ENCODE measurements around the gene IGFL2. TPM values are rescaled to one million over a fixed set of nuclear protein-coding genes. Genes with fewer than 3 reads are reported as not detected.
"Not testable (repeated sequence)": the region's sequence is repeated elsewhere in the genome, so short reads cannot be mapped to it uniquely, and the experiment has no call there.

Gene IGFL2
- total RNA-seq, 2 donors from 2014 or later: not detected

DNA sequence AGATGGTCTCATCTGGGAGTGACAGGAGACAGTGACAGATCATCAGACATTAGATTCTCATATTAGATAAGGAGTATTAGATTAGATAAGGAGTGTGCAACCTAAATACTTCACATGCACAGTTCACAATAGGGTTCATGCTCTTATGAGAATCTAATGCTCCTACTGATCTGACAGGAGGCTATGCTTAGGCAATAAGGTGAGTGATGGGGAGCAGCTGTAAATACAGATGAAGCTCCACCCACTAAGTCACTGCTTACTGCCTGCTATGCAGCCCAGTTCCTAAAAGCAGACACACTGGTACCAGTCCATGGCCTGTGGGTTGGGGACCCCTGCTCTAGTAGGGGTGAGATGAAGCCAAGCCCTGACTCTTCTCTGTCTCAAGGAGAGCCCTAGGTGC, 13.5 kb upstream of the IGFL2 start:
- no peak for DNase-seq
- ATAC-seq: peak in 1 of 2 donors; percentile 18
- intact Hi-C loops (cut with DNase I): no loop called here

DNA sequence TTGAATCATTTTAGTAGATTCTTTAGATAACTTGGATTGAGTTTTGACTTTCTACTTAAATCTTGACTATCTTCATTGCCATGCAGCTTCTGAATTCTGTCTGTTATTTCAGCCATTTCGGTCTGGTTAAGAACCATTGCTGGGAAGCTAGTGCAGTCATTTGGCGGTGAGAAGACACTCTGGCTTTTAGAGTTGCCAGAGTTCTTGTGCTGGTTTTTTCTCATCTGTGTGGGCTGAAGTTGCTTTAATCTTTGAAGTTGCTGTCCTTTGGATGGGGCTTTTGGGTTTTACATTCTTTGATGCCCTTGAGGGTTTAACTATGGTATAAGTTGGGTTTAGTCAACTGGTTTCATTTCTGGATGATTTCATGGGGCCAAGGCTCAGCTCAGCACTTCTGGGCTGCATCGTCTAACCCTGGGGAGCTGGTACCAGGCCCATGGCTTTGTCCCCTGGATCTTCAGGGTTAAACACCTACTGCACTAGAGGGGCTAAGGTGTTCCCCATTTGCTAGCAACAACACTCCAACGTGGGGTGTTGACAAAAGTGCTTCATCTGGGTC, 10.0 kb upstream of the IGFL2 start:
- intact Hi-C loops (cut with DNase I): no loop called here
- no peak for ATAC-seq

DNA sequence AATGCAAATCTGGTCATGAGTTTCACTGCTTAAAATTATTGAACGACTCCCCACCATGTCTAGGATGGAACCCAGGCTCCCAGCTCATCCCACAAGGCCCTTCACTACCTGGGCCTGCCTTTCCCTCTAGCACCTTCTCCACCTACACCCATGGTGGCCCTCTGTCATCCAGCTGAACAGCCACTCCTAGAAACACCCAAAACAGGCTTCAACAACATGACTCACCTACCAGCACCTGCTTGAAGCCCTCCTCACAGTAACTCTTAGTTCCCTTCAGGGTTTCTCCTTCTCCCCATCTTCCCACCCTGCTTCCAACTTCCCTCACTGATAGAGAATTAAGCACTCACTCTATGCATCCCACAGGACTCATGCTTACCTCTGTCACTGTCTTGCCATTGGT, 6.6 kb upstream of the IGFL2 start:
- intact Hi-C loops (cut with DNase I): no loop called here
- no peak for ATAC-seq
- DNase-seq: no peak

More for the DNA sequence above, 10.0 kb upstream of the IGFL2 start:
- no peak for DNase-seq

DNA sequence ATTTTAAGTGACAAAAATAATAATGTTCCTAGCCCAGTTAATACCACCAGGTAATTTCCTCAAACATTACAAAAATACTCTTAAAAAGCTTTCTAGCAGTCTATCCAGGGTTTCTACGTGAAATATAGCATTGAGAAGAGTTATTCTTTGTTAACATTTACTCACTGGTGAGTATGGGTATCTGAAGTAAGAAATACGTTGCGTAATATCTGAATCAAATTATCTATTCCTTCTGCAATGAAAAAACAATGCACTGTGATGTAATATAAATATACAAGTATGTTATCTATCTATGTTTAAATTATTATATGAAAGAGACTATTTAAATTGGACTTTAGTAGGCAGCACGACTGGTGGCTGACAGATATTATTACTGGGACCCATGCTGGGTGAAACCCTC, 5.7 kb upstream of the IGFL2 start:
- no peak for ATAC-seq
- intact Hi-C loops (cut with DNase I): no loop called here
- DNase-seq: no peak

DNA sequence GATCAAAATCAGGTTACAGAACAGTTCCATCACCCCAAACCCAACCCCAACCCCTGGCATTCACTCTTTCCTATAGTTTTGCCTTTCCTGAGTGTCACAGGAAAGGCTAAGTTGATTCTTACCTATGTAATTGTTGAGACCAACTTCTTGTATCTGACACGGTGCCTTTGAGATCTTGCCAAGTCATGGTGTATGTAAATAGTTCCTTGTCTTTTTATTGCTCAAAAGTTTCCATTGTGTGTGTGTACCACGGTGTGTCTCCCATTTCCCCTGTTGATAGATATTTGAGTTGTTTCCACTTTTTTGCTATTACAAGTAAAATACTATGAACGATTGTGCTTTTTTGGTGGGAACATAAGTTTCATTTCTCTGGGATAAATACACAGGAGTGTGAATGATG, 3.3 kb upstream of the IGFL2 start:
- ATAC-seq (no peak), DNase-seq (no peak)
- intact Hi-C loops (cut with DNase I): no loop called here

DNA sequence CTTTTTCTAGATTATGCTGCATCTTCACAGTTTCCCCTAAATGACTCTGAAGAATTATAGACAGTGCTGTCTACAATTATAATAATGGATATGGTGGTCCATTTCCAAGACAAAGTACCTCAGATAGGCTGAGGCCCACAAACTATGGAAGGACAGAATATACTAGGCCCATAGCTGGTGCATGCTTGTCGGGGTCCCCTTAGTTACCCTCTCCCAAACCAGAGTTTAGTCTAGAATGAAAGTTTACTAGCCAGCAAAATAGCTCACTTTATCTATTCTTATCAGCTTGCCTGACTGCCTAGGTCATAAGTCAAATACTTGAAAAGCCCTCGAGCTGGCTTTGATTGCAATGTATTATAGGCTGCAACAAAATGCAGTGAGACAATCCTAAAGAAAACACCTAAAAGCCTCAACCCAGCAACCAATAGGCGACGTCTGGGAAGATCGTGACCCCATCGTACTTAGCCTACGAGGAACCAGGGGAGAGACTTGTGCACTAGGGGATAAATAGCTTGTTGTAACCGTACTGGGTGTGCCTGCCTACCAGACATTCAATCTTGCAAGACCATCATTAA, 785 bp upstream of the IGFL2 start:
- ATAC-seq: no peak

DNA sequence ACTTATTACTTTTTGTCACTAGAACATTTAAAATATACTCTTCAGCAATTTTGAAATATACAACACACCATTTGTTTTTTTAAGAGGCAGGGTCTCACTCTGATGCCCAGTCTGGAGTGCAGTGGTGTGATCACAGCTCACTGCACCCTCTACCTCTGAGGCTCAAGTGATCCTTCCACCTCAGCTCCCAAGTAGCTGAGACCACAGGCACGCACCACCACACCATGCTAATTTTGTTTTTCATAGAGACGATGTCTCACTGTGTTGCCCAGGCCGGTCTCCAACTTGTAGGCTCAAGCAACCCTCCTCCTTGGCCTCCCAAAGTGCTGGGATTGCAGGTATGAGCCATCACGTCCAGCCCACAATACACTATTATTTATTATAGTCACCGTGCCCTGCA, 2.6 kb downstream of the IGFL2 start:
- intact Hi-C loops (cut with DNase I): no loop called here
- ATAC-seq: no peak
- DNase-seq: no peak

More for the DNA sequence above, 785 bp upstream of the IGFL2 start:
- no peak for DNase-seq
- intact Hi-C loops (cut with DNase I): no loop called here

DNA sequence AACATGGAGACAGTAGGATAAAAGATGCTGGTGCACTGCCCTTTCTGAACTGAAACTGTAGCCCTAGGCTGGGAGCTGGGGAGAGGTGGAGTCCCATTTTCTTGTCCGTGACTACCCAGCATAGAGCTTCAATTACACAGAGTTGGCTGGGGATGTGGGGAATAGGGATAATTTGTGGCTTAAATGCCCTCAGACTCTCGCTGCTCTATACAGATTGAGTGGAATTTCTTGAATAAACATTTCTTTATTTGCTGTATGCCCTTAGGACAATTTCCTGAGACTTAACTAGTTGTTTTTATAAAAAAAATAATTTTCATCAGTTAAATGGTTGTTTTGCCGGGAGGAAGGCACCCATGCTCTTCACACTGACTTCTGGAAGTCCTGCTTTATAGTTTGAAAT, 7.2 kb downstream of the IGFL2 start:
- ATAC-seq (no peak), DNase-seq (no peak)
- intact Hi-C loops (cut with DNase I): no loop called here

DNA sequence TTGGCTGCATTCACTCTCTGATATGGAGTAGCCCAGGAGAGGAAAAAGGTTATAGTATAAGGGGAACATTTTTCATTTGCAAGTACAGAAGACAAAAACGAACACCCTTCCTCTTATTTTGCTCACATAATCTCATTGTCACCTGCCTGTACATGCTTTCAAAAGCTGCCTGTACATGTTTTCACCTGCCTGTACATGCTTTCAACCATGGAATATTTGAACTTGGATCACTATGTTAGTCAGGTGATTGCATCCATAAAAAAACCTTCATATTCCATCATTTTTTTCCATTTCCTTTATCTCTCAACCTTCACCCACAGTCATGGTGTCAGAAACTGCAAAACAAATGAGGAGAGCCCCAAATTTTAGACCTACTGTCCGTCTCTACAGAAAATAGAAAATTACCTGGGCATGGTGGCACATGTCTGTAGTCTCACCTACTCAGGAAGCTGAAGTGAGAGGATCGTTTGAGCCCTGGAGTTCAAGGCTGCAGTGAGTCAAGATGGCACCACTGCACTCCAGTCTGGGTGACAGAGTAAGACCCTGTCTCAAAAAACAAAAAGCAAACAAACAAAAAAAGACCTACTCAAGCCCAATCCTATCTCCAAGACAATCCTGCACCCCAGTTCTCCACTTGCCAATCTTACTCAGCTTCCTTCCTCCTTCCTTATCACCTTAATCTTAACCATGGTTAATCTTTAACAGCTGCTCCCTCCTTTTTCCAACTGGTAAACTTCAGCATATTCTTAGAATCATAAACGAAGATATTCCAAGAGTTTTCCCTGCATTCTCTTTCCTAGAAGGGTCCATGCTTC, 11.6 kb downstream of the IGFL2 start:
- DNase-seq (no peak), ATAC-seq (no peak)
- intact Hi-C loops (cut with DNase I): no loop called here

DNA sequence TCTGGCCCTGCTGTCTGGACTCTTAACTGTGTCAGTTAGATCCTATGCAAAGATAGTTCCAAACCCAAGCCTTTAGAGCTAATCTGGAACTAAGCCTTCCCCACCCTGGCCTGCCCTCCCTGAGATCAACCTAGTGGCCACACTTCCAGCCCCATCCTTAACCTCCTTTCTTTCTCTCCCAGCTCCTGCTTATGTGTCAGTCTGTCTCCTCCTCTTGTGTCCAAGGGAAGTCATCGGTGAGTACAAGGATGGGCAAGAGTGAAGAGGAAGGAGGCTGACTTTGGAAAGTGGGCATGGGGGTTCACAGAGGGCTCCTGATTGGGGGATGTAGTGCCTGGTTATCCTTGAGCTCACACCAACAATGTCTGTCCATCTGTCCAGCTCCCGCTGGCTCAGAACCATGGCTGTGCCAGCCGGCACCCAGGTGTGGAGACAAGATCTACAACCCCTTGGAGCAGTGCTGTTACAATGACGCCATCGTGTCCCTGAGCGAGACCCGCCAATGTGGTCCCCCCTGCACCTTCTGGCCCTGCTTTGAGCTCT, 12.3 kb downstream of the IGFL2 start:
- intact Hi-C loops (cut with DNase I): no loop called here

DNA sequence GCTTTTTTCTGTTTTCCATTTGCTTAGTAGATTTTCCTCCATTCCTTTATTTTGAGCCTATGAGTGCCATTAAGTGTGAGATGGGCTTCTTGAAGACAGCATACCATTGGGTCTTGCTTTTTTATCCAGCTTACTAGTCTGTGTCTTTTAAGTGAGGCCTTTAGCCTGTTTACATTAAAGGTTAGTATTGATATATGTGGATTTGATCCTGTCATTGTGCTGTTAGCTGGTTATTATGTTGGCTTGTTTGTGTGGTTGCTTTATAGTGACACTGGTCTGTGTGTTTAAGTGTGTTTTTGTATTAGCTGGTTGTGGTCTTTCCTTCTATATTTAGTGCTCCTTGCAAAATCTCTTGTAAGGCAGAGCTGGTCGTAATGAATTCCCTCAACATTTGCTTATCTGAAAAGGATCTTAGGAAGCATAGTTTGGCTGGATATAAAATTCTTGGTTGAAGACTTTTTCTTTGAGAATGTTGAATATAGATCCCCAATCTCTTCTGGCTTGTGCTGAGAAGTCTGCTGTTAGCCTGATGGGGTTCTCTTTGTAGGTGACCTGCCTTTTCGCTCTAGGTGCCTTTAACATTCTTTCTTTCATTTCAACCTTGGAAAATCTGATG, 13.7 kb downstream of the IGFL2 start:
- ATAC-seq; DNase-seq; intact Hi-C loops (cut with DNase I): not testable (repeated sequence)

More for the DNA sequence above, 12.3 kb downstream of the IGFL2 start:
- ATAC-seq: no peak
- no peak for DNase-seq

DNA sequence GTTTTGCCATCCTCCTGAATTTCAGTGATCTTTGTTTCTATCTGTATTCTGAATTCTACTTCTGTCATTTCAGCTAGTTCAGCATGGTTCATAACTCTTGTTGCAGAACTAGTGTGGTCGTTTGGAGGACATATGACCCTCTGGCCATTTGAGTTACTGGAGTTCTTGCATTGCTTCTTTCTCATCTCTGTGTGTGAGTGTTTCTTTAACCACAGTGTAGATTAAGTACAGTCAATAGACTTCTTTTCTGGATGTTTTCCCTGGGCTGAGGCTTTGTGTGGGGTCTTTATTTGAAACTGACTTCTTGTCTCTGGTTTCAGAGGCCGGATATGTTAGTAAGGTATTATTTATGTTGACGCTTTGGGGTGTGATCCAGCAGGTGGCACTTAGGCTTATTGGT, 14.7 kb downstream of the IGFL2 start:
- no peak for ATAC-seq
- intact Hi-C loops (cut with DNase I): no loop called here
- DNase-seq: no peak

DNA sequence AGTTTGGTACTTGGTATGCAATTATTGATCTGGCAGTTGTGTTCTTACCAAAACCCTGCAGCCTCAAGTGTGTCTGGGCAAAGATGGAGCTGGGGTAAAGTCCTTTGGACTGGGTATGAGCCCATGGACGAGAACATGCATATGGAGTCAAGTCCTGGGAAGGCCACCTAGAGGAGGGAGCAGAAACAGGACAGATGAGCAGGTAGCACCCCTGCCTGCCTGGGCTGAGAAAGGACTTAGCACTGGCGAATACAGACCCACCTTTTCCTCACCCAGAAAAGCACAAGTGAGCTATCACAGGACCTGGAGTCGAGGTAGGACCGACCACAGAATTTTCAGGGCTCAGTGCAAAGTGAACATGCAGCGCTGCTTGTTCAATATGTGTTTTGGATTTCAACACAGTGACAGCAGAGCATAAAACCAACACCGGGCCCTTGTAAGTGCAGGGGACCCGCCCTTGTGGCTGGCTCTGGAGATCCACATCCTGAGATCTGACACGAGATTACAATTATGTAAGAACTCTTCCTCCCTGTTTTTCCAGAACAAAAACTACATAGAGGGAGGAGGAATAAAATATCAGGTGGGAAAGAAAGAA, 25.9 kb downstream of the IGFL2 start:
- ATAC-seq: no peak
- intact Hi-C loops (cut with DNase I): no loop called here

DNA sequence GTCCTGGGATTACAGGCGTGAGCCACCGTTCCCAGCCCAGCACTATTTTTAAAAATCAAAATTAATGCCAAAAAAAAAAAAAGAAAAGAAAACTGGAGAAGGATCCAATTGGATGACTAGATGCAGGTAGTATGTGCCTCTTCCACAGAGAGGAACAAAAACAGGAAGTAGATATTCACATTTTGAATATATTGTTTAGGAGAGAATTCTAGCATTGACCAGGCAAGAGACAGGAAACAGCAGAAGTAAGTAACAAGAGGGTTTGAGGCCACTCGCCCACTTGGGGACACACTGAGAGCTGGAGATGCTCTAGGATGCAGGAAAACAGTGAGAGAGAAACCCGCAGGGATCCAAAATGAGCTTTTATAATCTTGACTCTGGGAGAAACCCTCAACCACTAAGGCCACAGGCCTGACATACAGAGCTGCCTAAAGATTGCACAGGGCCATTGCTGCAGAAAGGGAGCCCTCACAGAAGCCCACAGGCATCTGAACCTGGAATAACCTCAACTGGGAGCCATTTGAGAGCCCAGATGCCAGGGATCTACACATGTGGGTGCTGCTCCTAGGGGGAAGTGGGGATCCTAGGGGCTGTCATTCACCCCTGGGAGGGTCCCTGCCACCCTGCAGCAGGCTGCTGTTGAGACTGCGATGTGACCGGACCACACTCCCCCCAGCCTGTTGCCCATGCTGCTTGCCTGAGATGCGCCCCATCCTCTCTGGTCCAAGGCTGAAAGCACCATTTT, 28.2 kb downstream of the IGFL2 start:
- ATAC-seq (no peak), DNase-seq (no peak)
- intact Hi-C loops (cut with DNase I): no loop called here

More for the DNA sequence above, 25.9 kb downstream of the IGFL2 start:
- DNase-seq: no peak

DNA sequence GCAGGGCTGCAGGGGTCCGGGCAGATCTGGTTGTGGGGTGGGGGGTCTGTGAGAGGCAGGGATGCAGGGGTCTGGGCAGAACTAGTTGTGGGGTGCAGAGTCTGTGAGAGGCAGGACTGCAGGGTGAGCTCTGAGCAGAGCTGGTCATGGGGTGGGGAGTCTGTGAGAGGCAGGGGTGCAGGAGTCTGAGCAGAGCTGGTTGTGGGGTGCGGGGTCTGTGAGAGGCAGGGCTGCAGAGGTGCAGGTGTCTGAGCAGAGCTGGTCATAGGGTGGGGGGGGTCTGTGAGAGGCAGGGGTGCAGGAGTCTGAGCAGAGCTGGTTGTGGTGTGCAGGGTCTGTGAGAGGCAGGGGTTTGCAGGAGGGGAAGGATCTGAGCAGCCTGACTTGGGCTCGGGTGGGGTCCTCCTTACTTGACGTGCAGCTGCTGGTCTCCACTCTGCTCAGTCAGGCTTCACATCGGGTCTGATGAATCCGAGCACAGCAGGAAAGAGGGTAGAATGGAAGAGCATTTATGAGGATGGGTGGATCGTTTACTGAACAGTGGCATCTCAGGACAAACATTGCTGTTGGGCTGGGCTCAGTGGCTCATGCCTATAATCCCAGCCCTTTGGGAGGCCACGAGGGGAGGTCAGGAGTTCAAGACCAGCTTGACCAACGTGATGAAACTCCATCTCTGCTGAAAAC, 31.2 kb downstream of the IGFL2 start:
- no peak for ATAC-seq
- no peak for DNase-seq
- intact Hi-C loops (cut with DNase I): no loop called here

DNA sequence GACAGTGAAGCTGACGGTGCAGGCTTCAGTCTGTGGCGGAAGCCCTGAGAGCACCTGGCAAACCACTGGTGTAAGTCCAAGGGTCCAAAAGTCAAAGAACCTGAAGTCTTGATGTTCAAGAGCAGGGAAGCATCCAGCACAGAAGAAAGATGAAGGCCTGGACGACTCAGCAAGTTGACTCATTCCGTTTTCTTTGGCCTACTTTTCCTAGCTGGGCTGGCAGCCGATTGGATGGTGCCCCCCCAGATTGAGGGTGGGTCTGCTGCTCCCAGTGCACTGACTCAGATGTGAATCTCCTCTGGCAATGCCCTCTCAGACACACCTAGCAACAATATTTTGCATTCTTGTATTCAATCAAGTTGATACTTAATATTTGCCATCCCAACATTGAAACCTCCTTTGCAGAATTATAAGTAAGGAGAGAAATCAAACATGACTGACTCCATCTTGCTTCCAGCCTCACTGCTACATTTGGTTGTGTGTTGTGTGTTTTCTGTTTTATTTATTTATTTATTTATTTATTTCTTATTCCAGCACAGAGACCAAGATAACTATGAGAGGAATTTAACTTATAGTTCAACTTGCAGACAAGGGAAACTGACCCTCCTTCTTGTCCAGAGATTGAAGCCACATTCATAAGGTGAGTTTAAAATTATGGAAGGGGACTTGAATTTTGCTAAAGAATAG, 32.8 kb downstream of the IGFL2 start:
- no peak for DNase-seq
- intact Hi-C loops (cut with DNase I): no loop called here
- ATAC-seq: peak in 1 of 2 donors; percentile 85

DNA sequence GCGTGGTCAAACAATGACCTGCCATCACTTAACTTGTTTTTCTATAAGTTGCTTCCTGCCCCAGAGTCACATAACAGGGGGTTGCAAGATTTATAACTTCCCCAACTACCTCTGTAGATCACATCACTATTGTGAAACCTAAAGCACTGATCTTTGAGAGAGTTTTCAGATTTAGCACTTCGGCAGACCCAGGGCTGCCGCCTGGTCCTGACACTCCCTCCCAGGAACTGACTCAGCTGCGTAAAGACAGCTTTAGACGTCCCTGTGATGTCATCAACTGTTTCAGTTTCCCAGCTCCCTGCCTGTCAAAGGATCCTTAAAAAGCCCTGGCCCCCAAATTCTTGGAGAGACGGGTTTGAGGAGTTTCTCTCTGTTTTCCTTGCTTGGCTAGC, 33.3 kb downstream of the IGFL2 start:
- ATAC-seq: no peak
- DNase-seq: no peak
- intact Hi-C loops (cut with DNase I): no loop called here

DNA sequence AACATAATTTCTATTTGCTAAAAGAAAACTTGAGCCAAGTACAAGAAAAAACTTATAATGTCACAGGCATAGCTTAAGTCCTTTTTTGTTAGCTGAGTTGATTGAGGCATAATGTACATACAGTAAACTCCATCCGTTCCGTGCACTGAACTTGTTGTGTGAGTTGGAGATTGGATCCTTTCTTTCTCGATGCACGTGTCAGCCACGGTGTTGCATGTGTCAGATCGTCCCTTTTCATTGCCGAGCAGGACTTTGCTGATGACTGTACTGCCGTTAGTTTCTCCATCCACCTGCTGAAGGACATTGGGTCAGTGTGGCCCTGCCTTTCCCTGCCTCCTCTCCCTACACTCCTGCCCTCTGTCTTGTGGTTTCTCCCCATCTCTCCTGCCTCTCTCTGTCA, 34.4 kb downstream of the IGFL2 start:
- DNase-seq: no peak
- intact Hi-C loops (cut with DNase I): no loop called here
- ATAC-seq: no peak
